H9 (cell line): Measurements from ENCODE around the gene EDARADD. TPM values are rescaled to one million over a fixed set of nuclear protein-coding genes. Genes with fewer than 3 reads are reported as not detected.

Experiments used
- DNase-seq: peaks from one replicate; pipeline ENCODE4 v3.0.0-alpha.2; 2017
- H2AFZ ChIP-seq: one replicate; pipeline ENCODE4 v1.6.1; 2013; ENCODE audit warnings: mild to moderate bottlenecking, low read length, control low read depth, moderate library complexity
- H2AK5ac ChIP-seq: 2 replicates; pipeline ENCODE4 v1.6.1; 2013; ENCODE audit warnings: low read length, control low read depth, mixed read lengths; ENCODE audit not compliant: insufficient read length
- H2BK120ac ChIP-seq: one replicate; pipeline ENCODE4 v1.6.1; 2013; ENCODE audit warnings: low read depth, mild to moderate bottlenecking, low read length, control low read depth, inconsistent platforms; ENCODE audit not compliant: poor library complexity, severe bottlenecking
- H2BK12ac ChIP-seq: 2 replicates; pipeline ENCODE4 v1.6.1; 2013; ENCODE audit warnings: low read length, control low read depth, mixed read lengths, low read depth; ENCODE audit not compliant: insufficient read length
- H2BK15ac ChIP-seq: 2 replicates; pipeline ENCODE4 v1.6.1; 2013; ENCODE audit warnings: low read depth, low read length, control low read depth
- H2BK20ac ChIP-seq: one replicate; pipeline ENCODE4 v1.6.1; 2013; ENCODE audit warnings: low read depth, mild to moderate bottlenecking, low read length, control low read depth, inconsistent platforms; ENCODE audit not compliant: poor library complexity, severe bottlenecking
- H2BK5ac ChIP-seq: 2 replicates; pipeline ENCODE4 v1.6.1; 2013; ENCODE audit warnings: low read length, control low read depth, mixed read lengths; ENCODE audit not compliant: insufficient read length
- H3K14ac ChIP-seq: 2 replicates; pipeline ENCODE4 v1.6.1; 2013; ENCODE audit warnings: low read length, control low read depth; ENCODE audit not compliant: insufficient read depth
- H3K18ac ChIP-seq: 2 replicates; pipeline ENCODE4 v1.6.1; 2013; ENCODE audit warnings: low read depth, mild to moderate bottlenecking, mixed read lengths, low read length, control low read depth; ENCODE audit not compliant: insufficient read length
- H3K23ac ChIP-seq: 2 replicates; pipeline ENCODE4 v1.6.1; 2013; ENCODE audit warnings: low read length, control low read depth, mixed read lengths, low read depth; ENCODE audit not compliant: insufficient read length
- H3K23me2 ChIP-seq: 2 replicates; pipeline ENCODE4 v1.6.1; 2013; ENCODE audit warnings: low read depth, mild to moderate bottlenecking, mixed read lengths, low read length, control low read depth; ENCODE audit not compliant: insufficient read length, poor library complexity, severe bottlenecking
- H3K27ac ChIP-seq: 2 replicates; pipeline ENCODE4 v1.5.1; 2013; ENCODE audit warnings: low read length, control low read depth, mixed read lengths, low read depth; ENCODE audit not compliant: insufficient read length
- H3K27me3 ChIP-seq: 2 replicates; pipeline ENCODE4 v1.6.1; 2013; ENCODE audit warnings: low read length, control low read depth, inconsistent platforms; ENCODE audit not compliant: insufficient read depth
- H3K4ac ChIP-seq: 2 replicates; pipeline ENCODE4 v1.6.1; 2013; ENCODE audit warnings: low read depth, mild to moderate bottlenecking, control low read depth, inconsistent platforms, low read length, moderate library complexity
- H3K4me1 ChIP-seq: 2 replicates; pipeline ENCODE4 v1.6.1; 2013; ENCODE audit warnings: low read length, control low read depth, inconsistent platforms; ENCODE audit not compliant: insufficient read depth
- H3K4me2 ChIP-seq: 2 replicates; pipeline ENCODE4 v1.6.1; 2013; ENCODE audit warnings: low read length, control low read depth, mixed read lengths; ENCODE audit not compliant: insufficient read length, insufficient read depth
- H3K56ac ChIP-seq: 2 replicates; pipeline ENCODE4 v1.6.1; 2013; ENCODE audit warnings: low read depth, mild to moderate bottlenecking, mixed read lengths, low read length, control low read depth; ENCODE audit not compliant: insufficient read length
- H3K79me1 ChIP-seq: 2 replicates; pipeline ENCODE4 v1.6.1; 2013; ENCODE audit warnings: low read depth, mild to moderate bottlenecking, moderate library complexity, low read length, control low read depth, inconsistent platforms; ENCODE audit not compliant: insufficient read depth, poor library complexity, severe bottlenecking
- H3K79me2 ChIP-seq: 2 replicates; pipeline ENCODE4 v1.6.1; 2013; ENCODE audit warnings: low read length, control low read depth, inconsistent platforms; ENCODE audit not compliant: insufficient read depth
- H3K9ac ChIP-seq: 2 replicates; pipeline ENCODE4 v1.6.1; 2013; ENCODE audit warnings: low read length, control low read depth, mixed read lengths; ENCODE audit not compliant: insufficient read length; ENCODE audit errors: extremely low read depth
- H3K9me3 ChIP-seq: one replicate; pipeline ENCODE4 v1.6.1; 2013; ENCODE audit warnings: low read depth, low read length, inconsistent platforms; ENCODE audit not compliant: control insufficient read depth
- H3T11ph ChIP-seq: one replicate; pipeline ENCODE4 v1.6.1; 2013; ENCODE audit warnings: mild to moderate bottlenecking, low read length, control low read depth, inconsistent platforms
- H4K20me1 ChIP-seq: one replicate; pipeline ENCODE4 v1.6.1; 2013; ENCODE audit not compliant: control insufficient read depth, insufficient read length, insufficient read depth
- H4K5ac ChIP-seq: 2 replicates; pipeline ENCODE4 v1.6.1; 2013; ENCODE audit warnings: low read depth, mild to moderate bottlenecking, mixed read lengths, low read length, control low read depth; ENCODE audit not compliant: insufficient read length
- H4K8ac ChIP-seq: replicated peaks from 2 replicates; pipeline ENCODE4 v1.6.1; 2013; ENCODE audit warnings: low read length, control low read depth, mixed read lengths, low read depth; ENCODE audit not compliant: insufficient read length
- H4K91ac ChIP-seq: 2 replicates; pipeline ENCODE4 v1.6.1; 2013; ENCODE audit warnings: low read depth, mild to moderate bottlenecking, moderate library complexity, mixed read lengths, low read length, control low read depth; ENCODE audit not compliant: insufficient read length
- H3K27ac Mint-ChIP-seq, 3 experiments: 2 replicates in 2 of 3; 3 replicates in 1 of 3; pipeline ENCODE4 v1.8.0; 2020 to 2021; ENCODE audit warnings: mixed read lengths in 3 of 3, mild to moderate bottlenecking in 1 of 3, moderate library complexity in 1 of 3
- H3K27me3 Mint-ChIP-seq: 2 replicates; pipeline ENCODE4 v1.8.0; 2021; ENCODE audit warnings: low read depth, mild to moderate bottlenecking, moderate library complexity, mixed read lengths
- H3K36me3 Mint-ChIP-seq, 3 experiments: 2 replicates in 2 of 3; 3 replicates in 1 of 3; pipeline ENCODE4 v1.8.0; 2020 to 2021; ENCODE audit warnings: low read depth in 3 of 3, mixed read lengths in 3 of 3; ENCODE audit not compliant: insufficient read depth in 1 of 3
- H3K4me1 Mint-ChIP-seq, 2 experiments: 2 replicates each; pipeline ENCODE4 v1.8.0; 2020; ENCODE audit warnings: mixed read lengths in 2 of 2
- H3K4me3 Mint-ChIP-seq, 2 experiments: 2 replicates in 1 of 2; 3 replicates in 1 of 2; pipeline ENCODE4 v1.8.0; 2020 to 2021; ENCODE audit warnings: mild to moderate bottlenecking in 2 of 2, mixed read lengths in 2 of 2, moderate library complexity in 1 of 2
- H3K9me3 Mint-ChIP-seq, 2 experiments: 2 replicates in 1 of 2; 3 replicates in 1 of 2; pipeline ENCODE4 v1.8.0; 2020; ENCODE audit warnings: mild to moderate bottlenecking in 2 of 2, mixed read lengths in 2 of 2, moderate library complexity in 1 of 2
- WGBS: extraction: QIAGEN DNeasy Blood & Tissue Kit; methylation state at CpG from one replicate; pipeline ENCODE4 v1.1.7; 2013; ENCODE audit warnings: missing lambda C conversion rate, low lambda C conversion rate, mixed read lengths; ENCODE audit not compliant: insufficient read length; ENCODE audit errors: extremely low coverage; 5-methylcytosine and 5-hydroxymethylcytosine counted together
- total RNA-seq: library from RNA; stranded (reverse); gene quantifications from 2 replicates; pipeline ENCODE4 v1.2.1, GENCODE V29; 2021
- TF ChIP-seq, protein P1 (sequence below): fragments of 200-600 bp; sonication (generic); conservative IDR thresholded peaks from 3 replicates; pipeline ENCODE4 v1.8.0; 2021; ENCODE audit warnings: antibody characterized with exemption, mild to moderate bottlenecking

Gene EDARADD
- total RNA-seq, 1 experiment from 2014 or later = 3.8 TPM

DNA sequence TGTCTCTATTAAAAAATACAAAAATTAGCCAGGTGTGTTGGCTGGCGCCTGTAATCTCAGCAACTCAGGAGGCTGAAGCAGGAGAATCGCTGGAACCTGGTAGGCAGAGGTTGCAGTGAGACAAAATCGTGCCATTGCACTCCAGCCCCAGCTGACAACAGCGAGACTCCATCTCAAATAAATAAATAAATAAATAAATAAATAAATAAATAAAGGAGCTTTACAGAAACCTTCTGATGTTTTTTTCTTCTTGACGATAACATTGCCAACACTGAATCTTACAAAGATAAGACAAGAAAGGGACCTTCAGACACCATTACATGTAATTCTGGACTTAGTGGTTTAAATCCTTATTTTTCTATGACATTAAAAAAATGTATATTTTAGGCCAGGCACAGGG, 81.9 kb downstream of the EDARADD start:
- H3K27me3 Mint-ChIP-seq = no peaks in the 10 kb centered on the region
- TF ChIP-seq, protein P1, sequence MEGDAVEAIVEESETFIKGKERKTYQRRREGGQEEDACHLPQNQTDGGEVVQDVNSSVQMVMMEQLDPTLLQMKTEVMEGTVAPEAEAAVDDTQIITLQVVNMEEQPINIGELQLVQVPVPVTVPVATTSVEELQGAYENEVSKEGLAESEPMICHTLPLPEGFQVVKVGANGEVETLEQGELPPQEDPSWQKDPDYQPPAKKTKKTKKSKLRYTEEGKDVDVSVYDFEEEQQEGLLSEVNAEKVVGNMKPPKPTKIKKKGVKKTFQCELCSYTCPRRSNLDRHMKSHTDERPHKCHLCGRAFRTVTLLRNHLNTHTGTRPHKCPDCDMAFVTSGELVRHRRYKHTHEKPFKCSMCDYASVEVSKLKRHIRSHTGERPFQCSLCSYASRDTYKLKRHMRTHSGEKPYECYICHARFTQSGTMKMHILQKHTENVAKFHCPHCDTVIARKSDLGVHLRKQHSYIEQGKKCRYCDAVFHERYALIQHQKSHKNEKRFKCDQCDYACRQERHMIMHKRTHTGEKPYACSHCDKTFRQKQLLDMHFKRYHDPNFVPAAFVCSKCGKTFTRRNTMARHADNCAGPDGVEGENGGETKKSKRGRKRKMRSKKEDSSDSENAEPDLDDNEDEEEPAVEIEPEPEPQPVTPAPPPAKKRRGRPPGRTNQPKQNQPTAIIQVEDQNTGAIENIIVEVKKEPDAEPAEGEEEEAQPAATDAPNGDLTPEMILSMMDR = no peak
- H2AK5ac ChIP-seq = no peak overlapping the region

More for the DNA sequence above, 81.9 kb downstream of the EDARADD start:
- Mint-ChIP-seq H3K9me3 (no peaks in the 10 kb centered on the region; a peak in 1 of 5 replicates), H3K36me3 (no peaks in the 10 kb centered on the region; a peak in 1 of 7 replicates), H3K4me3 (no peak overlapping the region), H3K4me1 (peaks cover 26 to 29% of the 10 kb centered on the region in 2 experiments), H3K27ac (no peak overlapping the region)
- no CpG with 5 or more reads among the region's 5 CpGs for WGBS
- Histone ChIP-seq H3K56ac (no peak overlapping the region), H2BK5ac (no peak overlapping the region), H3K9ac (no peak overlapping the region), H3K27me3 (no peaks in the 10 kb centered on the region), H3K4me2 (no peak overlapping the region), H3K23ac (no peak overlapping the region), H2BK120ac (no peak overlapping the region), H2BK12ac (no peak overlapping the region), H3K18ac (no peak overlapping the region), H2BK20ac (no peak overlapping the region), H2BK15ac (no peak overlapping the region), H3K79me2 (no peaks in the 10 kb centered on the region), H3K27ac (no peak overlapping the region), H3T11ph (no peak overlapping the region), H3K79me1 (no peaks in the 10 kb centered on the region), H4K8ac (no peak overlapping the region), H4K91ac (no peak overlapping the region), H3K4me1 (no peaks in the 10 kb centered on the region), H3K9me3 (no peaks in the 10 kb centered on the region), H3K4ac (no peak overlapping the region), H3K23me2 (no peaks in the 10 kb centered on the region), H4K20me1 (no peaks in the 10 kb centered on the region), H3K14ac (no peak overlapping the region), H2AFZ (no peak overlapping the region), H4K5ac (no peak overlapping the region)
- no peak for DNase-seq
